HepG2 (cell line): ENCODE data around the gene RASAL3. TPM values are rescaled to one million over a fixed set of nuclear protein-coding genes. Genes with fewer than 3 reads are reported as not detected.

Source experiments
- CREBL2 ChIP-seq: sonication (generic); formaldehyde crosslinking; IDR thresholded peaks from 2 replicates; pipeline ENCODE4 v1.8.1; 2023; ENCODE audit warnings: missing genetic modification reagents, mild to moderate bottlenecking, borderline replicate concordance
- HNF1B ChIP-seq: sonication (generic); formaldehyde crosslinking; IDR thresholded peaks from 2 replicates; pipeline ENCODE4 v1.5.1; 2020; ENCODE audit warnings: mild to moderate bottlenecking, moderate library complexity, missing genetic modification reagents
- HNF4A ChIP-seq: sonication (generic); formaldehyde crosslinking; IDR thresholded peaks from 2 replicates; pipeline ENCODE4 v1.4.0; 2020; ENCODE audit warnings: missing genetic modification reagents
- HOMEZ ChIP-seq: IDR thresholded peaks from 2 replicates; pipeline ENCODE4 v1.6.1; 2016; ENCODE audit warnings: low read depth
- HOXA7 ChIP-seq: sonication (generic); formaldehyde crosslinking; IDR thresholded peaks from 2 replicates; pipeline ENCODE4 v1.8.1; 2022; ENCODE audit warnings: mild to moderate bottlenecking, missing genetic modification reagents, moderate library complexity
- MYPOP ChIP-seq: sonication (generic); formaldehyde crosslinking; IDR thresholded peaks from 2 replicates; pipeline ENCODE4 v1.8.1; 2023; ENCODE audit warnings: mild to moderate bottlenecking, moderate library complexity, missing genetic modification reagents
- PHF21A ChIP-seq: sonication (generic); formaldehyde crosslinking; IDR thresholded peaks from 2 replicates; pipeline ENCODE4 v1.5.0; 2020; ENCODE audit warnings: mild to moderate bottlenecking, missing genetic modification reagents
- ZBTB1 ChIP-seq: sonication (generic); formaldehyde crosslinking; IDR thresholded peaks from 2 replicates; pipeline ENCODE4 v1.4.0; 2020; ENCODE audit warnings: missing genetic modification reagents, borderline replicate concordance
- ZBTB46 ChIP-seq: sonication (generic); formaldehyde crosslinking; IDR thresholded peaks from 2 replicates; pipeline ENCODE4 v1.4.0; 2020; ENCODE audit warnings: mild to moderate bottlenecking, missing genetic modification reagents, borderline replicate concordance
- ZNF24 ChIP-seq: fragments of 450-650 bp; IDR thresholded peaks from 2 replicates; pipeline ENCODE4 v1.6.1; 2017; ENCODE audit warnings: antibody characterized with exemption, mild to moderate bottlenecking
- ZNF264 ChIP-seq: sonication (generic); formaldehyde crosslinking; IDR thresholded peaks from 2 replicates; pipeline ENCODE4 v1.4.0; 2020; ENCODE audit warnings: missing genetic modification reagents
- ZNF407 ChIP-seq: sonication (generic); formaldehyde crosslinking; IDR thresholded peaks from one replicate; pipeline ENCODE4 v1.5.1; 2020; ENCODE audit warnings: mild to moderate bottlenecking, missing genetic modification reagents; ENCODE audit errors: not compliant biosample characterization
- polyA plus RNA-seq, 8 experiments: library from polyadenylated mRNA; depleted of rRNA in 3 of 8; stranded (reverse) in 7 of 8; unstranded in 1 of 8; fragments of >200 nt; fragmentation: Illumina TruSeq in 4 of 8; extraction: Trizol in 4 of 8; gene quantifications; 2 replicates each; pipeline versions ENCODE4 v1.2.1 to v1.2.3, GENCODE V29; 2011 to 2016; ENCODE audit warnings: low read depth in 4 of 8, missing spikeins in 1 of 8, mixed read lengths in 1 of 8; ENCODE audit not compliant: insufficient read depth in 1 of 8
- total RNA-seq, 5 experiments: library from RNA; depleted of rRNA; stranded (reverse); fragments of >200 nt; fragmentation: Illumina TruSeq; extraction: Trizol; gene quantifications; 2 replicates each; pipeline ENCODE4 v1.2.3, GENCODE V29; 2016; ENCODE audit warnings: low read depth in 1 of 5

Gene RASAL3
- total and polyA plus RNA-seq, 2 of the 13 experiments (the other 11 are each of a cell fraction or from before 2014, with no cell fraction given), result not detected

GRCh38 chr19:15418579-15419412, 45.5 kb downstream of the RASAL3 start, which contains the start of gene AKAP8L (continued):
- TF ChIP-seq MYPOP (CRISPR knock-in tag), result peak; percentile 33
- TF ChIP-seq HOMEZ (CRISPR knock-in tag), result peak; percentile 70; the same call in 1 of the 2 replicates
- no peak for TF ChIP-seq ZBTB1 (CRISPR knock-in tag)
- TF ChIP-seq ZNF264, result no peak
- peak; percentile 94 for TF ChIP-seq ZNF407 (CRISPR knock-in tag)
- TF ChIP-seq ZBTB46 (CRISPR knock-in tag), result 0 out of 2 replicates have a peak, but pooled peaks have one; percentile 64
- TF ChIP-seq HNF1B (CRISPR knock-in tag), result peak; percentile 52
- no peak for TF ChIP-seq HOXA7 (CRISPR knock-in tag)
- no peak for TF ChIP-seq HNF4A (CRISPR knock-in tag)
- TF ChIP-seq PHF21A, result peak; percentile 59; the same call in 1 of the 2 replicates
- TF ChIP-seq ZNF24, result no peak
- no peak; the same call in 1 of the 2 replicates for TF ChIP-seq CREBL2 (CRISPR knock-in tag)
